HG03442 (cell line): ENCODE results near the gene ENOX1.
"Not testable (repeated sequence)": the region's sequence is repeated elsewhere in the genome, so short reads cannot be mapped to it uniquely, and the experiment has no call there.

Experiments used
- ATAC-seq: cut with Tn5 transposase; IDR thresholded peaks from one replicate; pipeline ENCODE4 v1.9.1; 2021; ENCODE audit warnings: mild to moderate bottlenecking, moderate library complexity; ENCODE audit not compliant: unreplicated experiment

ENOX1 gene

DNA sequence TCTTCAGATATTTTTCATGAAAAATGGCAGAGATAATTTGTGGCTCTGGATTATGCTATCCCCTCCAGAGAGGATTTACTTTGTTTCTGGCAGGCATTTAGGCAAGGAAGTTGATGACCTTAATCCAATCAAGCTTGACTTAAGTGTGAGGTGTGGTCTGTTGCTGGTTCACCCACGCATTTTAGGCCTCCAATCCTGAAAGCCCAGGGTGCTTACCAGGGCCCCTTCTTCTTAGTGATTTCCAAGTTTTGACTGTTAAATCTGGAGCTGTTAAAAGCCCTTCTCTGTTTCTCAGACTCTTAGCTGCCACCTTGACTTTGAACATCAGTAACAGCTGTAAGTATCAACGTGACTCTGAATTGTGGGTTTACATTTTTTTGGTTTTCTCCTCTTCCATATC is 601.5 kb downstream of the ENOX1 start:
- no peak for ATAC-seq

DNA sequence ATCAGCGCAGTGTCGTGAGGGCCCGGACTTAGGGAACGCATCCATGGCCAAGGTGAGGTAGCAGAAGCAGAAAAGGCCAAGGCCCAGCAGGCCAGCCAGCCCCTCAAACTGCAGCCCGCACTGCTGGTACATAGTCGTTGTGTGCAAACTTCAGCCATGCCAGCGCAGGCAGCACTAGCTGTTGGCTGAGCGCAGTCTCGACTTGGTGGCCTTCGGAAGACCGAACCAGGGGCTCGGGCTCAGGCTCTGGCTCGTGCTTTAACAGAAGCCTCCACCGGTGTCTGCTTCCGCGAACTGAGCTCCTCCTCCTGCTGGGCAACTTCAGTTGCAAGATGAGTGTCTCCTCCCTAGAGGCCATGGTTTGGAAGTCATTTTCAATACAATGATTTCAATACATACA is 605.9 kb downstream of the ENOX1 start:
- ATAC-seq = no peak

DNA sequence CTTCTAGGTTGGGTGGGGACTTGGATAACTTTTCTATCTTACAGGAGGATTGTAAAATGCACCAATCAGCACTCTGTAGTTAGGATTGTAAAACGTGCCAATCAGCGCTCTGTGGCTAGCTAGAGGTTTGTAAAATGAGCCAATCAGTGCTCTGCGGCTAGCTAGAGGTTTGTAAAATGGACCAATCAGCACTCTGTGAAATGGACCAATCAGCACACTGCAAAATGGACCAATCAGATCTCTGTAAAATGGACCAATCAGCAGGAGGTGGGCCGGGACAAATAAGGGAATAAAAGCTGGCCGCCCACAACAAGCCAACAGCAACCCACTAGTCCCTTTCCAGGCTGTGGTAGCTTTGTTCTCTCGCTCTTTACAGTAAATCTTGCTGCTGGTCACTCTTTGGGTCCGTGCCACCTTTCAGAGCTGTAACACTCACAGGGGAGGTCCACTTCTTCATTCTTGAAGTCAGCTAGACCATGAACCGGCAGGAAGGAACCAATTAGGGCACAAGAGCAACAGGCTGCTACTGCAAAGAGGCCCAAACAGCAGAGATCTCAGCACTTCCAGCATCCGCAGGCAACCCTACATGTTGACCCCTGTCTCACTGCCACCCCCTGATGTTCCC is 606.6 kb downstream of the ENOX1 start:
- ATAC-seq = no peak

DNA sequence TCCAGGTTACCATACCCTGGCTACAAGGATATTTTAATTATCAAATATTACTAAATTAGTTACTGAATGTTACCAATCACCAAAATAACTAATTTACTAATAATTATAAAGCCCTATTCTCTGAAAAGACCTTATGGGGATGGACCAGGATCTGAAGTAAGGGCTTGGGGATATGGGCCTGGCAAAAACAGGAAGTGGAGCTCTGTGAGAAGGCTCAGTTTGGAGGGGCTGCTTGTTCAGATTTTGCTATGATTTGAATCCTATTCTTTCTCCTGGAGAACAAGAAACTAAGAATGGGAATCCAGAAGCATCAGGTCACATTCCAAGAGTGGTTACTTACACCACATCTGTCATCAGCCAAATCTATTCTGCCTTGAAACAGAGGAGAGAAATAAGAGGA is 615.3 kb downstream of the ENOX1 start:
- ATAC-seq = no peak

DNA sequence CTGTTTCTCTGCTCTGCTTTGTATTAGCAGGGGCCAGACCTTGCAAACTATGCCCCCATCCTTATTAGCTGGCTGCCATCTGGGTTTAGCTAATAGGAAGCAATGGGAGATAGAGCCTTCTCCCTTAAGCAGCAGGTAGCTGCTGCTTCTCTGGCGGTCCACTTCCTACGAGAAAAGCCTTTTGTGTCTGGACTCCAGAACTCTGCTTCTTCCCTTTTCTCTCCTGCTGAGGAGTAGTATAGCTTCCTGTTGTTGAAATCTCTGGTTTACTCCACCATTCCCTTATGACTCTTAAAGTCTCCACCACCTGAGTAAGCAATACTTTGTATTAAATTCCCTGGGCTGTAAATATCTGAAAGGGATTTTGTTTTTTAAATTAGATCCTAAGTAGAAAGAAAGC is 616.3 kb downstream of the ENOX1 start:
- no peak for ATAC-seq

DNA sequence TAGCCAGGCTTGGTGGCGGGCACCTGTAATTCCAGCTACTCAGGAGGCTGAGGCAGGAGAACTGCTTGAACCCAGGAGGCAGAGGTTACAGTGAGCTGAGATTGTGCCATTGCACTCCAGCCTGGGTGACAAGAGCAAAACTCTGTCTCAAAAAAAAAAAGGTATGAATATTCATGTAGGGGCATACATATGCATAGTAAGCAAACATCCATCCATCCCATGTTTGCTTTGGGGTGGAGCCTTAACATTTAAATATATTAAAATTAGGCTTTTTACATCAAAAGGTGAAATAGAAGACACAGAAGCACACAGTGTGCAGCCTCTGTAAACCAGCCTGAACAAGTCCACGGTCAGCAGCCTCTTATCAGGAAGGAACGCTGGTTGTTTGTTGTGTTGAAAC is 618.3 kb downstream of the ENOX1 start:
- ATAC-seq = not testable (repeated sequence)

DNA sequence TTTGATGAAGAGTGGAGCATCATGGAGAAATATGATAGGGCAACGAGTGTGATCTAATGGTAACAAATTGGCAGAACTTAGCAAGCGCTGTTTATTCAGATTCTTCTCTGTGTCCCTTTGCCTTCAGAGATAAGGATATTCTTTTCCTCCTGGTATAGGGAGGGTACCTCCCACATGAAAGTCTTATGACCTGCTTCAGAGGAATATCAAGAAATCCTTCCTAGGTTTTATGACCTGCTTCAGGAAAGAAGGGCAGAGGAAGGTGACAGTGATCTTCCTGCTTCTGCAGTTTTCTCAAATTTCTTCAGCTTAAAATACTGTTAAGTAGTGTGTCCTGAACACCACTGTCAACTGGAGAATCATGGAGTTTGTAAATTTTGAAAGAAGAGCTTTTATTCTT is 619.0 kb downstream of the ENOX1 start:
- no peak for ATAC-seq

DNA sequence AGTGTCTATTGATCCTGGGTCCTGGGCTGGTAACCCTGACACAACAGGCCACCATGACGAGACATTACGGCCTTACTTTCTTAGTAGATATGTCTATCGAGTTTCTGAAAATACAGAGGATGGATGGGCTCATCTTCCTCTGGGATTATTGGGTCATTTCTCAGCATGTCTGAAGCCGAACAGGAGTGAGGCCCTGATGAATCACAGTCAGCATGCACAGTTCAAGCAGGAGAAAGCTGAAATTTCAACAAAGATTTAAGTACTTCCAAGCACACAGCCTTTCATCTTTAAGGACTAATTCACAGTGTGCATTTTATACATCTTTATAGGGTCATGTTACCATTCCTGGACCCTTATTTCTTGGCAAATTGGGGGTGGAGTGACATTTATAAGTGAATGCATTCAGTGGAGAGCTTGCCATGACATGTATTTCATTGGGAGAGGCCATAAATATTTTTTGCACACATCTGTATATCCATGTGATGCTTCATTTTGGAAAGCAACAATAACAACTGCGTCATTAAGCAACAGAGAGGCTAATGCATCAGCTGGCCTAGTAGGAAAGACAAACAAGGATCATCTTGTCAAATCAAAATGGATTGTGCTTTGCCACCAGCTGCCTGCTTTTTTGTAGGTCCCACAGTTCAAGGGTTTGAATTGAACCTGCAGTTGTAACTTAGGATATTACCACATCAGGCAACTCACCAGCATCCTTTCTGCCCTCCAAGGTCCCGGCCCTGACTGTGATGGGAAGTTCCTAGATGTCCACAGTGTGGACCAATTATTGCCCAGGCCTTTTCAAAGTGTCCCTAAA is 619.9 kb downstream of the ENOX1 start:
- ATAC-seq = no peak
